Stimulated activated naive CD8-positive, alpha-beta T cell treated with anti-CD3 and anti-CD28 coated beads, Interleukin-15, Interleukin-2, amounts not matched to agents 100 U/mL and 50 U/mL, for 24 hours (primary cell): Measurements from ENCODE around the gene FOXA1.
"Not testable (repeated sequence)": the region's sequence is repeated elsewhere in the genome, so short reads cannot be mapped to it uniquely, and the experiment has no call there.

Experiments
- ATAC-seq: fragments of 150-1000 bp; cut with Tn5 transposase; one replicate; pipeline ENCODE4 v1.10.0; 2021
- DNase-seq: peaks from one replicate; pipeline ENCODE4 v3.0.0; 2021

The FOXA1 gene

GRCh38 chr14:37555596-37555995, 39.5 kb downstream of the FOXA1 start:
- not testable (repeated sequence) for ATAC-seq, DNase-seq

- ATAC-seq (no peak), DNase-seq (no peak)
These were observed 41.0 kb downstream of the FOXA1 start for GRCh38 chr14:37553935-37554550.

- DNase-seq (no peak), ATAC-seq (no peak)
These were observed 43.9 kb downstream of the FOXA1 start for GRCh38 chr14:37551119-37551518.

GRCh38 chr14:37550511-37550910, 44.5 kb downstream of the FOXA1 start:
- no peak for ATAC-seq
- DNase-seq = no peak

DNA sequence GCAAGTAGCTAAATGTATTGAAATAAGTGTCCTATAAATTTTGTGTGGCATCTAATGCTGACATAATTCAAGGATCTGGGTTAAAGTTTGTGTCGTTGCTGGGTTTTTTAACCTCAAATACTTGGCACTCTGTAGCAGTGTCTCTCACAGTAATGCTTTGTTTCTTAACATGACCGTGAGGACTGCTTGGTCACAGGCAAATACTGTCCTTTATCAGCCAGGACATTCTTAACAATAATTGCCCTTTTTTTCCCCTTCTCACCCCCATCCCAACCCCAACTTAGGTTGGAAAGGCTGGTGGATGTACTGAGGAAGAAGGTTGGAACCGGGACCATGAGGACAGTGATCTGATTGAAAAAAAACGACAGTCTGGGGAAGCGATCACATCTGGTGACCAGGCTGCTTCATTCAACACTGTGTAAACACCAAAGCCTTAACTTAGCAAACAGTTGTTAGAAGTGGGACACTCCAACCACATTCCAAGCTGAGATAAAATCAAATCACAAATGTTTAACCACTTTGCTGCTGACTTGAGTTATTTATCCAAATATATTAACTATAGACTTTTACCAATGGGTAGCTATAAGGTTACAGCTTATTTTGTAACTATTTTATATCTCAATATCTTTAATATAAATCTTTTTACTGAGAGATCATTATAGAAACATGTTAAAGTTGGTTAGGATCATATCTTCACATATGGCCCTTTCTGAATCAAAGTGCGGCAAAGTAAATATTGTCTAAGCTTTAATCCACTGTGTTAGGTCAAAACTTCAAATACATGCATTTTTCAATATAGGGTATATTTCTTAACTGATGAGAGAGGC, 48.2 kb downstream of the FOXA1 start:
- ATAC-seq (no peak), DNase-seq (no peak)

GRCh38 chr14:37545174-37545573, 49.9 kb downstream of the FOXA1 start:
- ATAC-seq = no peak
- DNase-seq = no peak

DNA sequence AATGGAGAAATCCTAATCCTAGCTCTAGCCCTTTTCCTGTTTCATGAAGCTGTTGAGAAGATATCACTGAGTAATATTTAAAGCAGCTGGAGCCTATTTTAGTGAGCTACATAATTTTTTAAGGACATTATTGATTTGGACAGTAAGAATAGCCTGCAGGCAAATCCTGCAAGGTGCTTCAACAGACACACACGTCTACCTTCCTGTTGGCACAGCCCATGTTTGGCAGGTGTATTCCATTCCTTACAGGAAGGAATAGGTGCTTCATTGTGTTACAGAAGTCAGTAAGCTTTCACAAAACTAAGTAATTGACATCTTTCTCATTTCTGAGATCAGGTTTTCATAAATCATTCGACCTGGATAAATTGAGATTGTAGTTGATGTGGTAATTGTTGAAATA, 50.6 kb downstream of the FOXA1 start:
- ATAC-seq (no peak), DNase-seq (no peak)

DNA sequence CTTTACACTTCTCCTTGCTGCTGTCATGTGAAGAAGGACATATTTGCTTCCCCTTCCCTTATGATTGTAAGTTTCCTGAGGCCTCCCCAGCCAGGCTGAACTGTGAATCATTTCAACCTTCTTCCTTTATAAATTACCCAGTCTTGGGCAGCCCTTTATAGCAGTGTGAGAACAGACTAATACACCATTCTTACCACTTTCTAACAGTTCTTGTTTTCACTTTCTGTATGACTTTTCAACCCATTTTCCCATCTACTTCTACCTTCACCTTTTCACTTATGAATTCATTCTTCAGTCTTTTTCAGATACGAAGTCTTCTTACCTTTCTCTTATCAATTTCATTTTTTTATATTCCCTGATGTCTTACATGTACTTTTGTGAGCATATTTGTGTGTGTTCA, 55.1 kb downstream of the FOXA1 start:
- ATAC-seq (no peak), DNase-seq (no peak)
